Osteocyte (in vitro differentiated cells): ENCODE measurements around the gene WDR73. TPM values are rescaled to one million over a fixed set of nuclear protein-coding genes. Genes with fewer than 3 reads are reported as not detected.

Experiments
- DNase-seq: peaks from one replicate; pipeline ENCODE4 v3.0.0; 2021; ENCODE audit warnings: mixed read lengths; ENCODE audit not compliant: unreplicated experiment; ENCODE audit errors: extremely low spot score
- H3K27ac Mint-ChIP-seq: one replicate; pipeline ENCODE4 v1.8.0; 2021; ENCODE audit warnings: mild to moderate bottlenecking, mixed read lengths; ENCODE audit not compliant: unreplicated experiment
- H3K27me3 Mint-ChIP-seq: one replicate; pipeline ENCODE4 v1.8.0; 2021; ENCODE audit warnings: mixed read lengths; ENCODE audit not compliant: unreplicated experiment
- H3K36me3 Mint-ChIP-seq: one replicate; pipeline ENCODE4 v1.8.0; 2021; ENCODE audit warnings: mixed read lengths; ENCODE audit not compliant: unreplicated experiment
- H3K4me1 Mint-ChIP-seq: one replicate; pipeline ENCODE4 v1.8.0; 2021; ENCODE audit warnings: mixed read lengths; ENCODE audit not compliant: unreplicated experiment
- H3K4me3 Mint-ChIP-seq: one replicate; pipeline ENCODE4 v1.8.0; 2021; ENCODE audit warnings: mild to moderate bottlenecking, moderate library complexity, mixed read lengths; ENCODE audit not compliant: unreplicated experiment
- H3K9me3 Mint-ChIP-seq: one replicate; pipeline ENCODE4 v1.8.0; 2021; ENCODE audit warnings: mixed read lengths; ENCODE audit not compliant: unreplicated experiment
- total RNA-seq: library from RNA; stranded (reverse); gene quantifications from 2 replicates; pipeline ENCODE4 v1.2.1, GENCODE V29; 2021
- TF ChIP-seq, protein P1 (sequence below): fragments of 200-600 bp; sonication (generic); IDR thresholded peaks from 2 replicates; pipeline ENCODE4 v1.5.0; 2021; ENCODE audit warnings: antibody characterized with exemption, mild to moderate bottlenecking, moderate library complexity

WDR73 gene
- total RNA-seq, 1 donor from 2014 or later = 22.2 TPM

DNA sequence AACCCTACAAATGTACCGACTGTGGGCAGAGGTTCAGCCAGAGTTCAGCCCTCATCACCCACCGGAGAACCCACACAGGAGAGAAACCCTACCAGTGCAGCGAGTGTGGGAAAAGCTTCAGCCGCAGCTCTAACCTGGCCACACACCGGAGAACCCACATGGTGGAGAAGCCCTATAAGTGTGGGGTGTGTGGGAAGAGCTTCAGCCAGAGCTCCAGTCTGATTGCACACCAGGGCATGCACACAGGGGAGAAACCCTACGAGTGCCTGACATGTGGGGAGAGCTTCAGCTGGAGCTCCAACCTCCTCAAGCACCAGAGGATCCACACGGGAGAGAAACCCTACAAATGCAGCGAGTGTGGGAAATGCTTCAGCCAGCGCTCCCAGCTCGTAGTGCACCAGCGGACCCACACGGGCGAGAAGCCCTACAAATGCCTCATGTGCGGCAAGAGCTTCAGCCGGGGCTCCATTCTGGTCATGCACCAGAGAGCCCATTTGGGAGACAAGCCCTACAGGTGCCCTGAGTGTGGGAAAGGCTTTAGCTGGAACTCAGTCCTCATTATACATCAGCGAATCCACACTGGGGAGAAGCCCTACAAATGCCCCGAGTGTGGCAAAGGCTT is 32.6 kb downstream of the WDR73 start:
- Mint-ChIP-seq H3K4me1 (no peaks in the 10 kb centered on the region), H3K27ac (no peak overlapping the region), H3K9me3 (peaks cover 14% of the 10 kb centered on the region), H3K36me3 (peaks cover 53% of the 10 kb centered on the region), H3K27me3 (no peaks in the 10 kb centered on the region), H3K4me3 (no peak overlapping the region)
- TF ChIP-seq, protein P1, sequence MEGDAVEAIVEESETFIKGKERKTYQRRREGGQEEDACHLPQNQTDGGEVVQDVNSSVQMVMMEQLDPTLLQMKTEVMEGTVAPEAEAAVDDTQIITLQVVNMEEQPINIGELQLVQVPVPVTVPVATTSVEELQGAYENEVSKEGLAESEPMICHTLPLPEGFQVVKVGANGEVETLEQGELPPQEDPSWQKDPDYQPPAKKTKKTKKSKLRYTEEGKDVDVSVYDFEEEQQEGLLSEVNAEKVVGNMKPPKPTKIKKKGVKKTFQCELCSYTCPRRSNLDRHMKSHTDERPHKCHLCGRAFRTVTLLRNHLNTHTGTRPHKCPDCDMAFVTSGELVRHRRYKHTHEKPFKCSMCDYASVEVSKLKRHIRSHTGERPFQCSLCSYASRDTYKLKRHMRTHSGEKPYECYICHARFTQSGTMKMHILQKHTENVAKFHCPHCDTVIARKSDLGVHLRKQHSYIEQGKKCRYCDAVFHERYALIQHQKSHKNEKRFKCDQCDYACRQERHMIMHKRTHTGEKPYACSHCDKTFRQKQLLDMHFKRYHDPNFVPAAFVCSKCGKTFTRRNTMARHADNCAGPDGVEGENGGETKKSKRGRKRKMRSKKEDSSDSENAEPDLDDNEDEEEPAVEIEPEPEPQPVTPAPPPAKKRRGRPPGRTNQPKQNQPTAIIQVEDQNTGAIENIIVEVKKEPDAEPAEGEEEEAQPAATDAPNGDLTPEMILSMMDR = no peak
- DNase-seq = no peak

DNA sequence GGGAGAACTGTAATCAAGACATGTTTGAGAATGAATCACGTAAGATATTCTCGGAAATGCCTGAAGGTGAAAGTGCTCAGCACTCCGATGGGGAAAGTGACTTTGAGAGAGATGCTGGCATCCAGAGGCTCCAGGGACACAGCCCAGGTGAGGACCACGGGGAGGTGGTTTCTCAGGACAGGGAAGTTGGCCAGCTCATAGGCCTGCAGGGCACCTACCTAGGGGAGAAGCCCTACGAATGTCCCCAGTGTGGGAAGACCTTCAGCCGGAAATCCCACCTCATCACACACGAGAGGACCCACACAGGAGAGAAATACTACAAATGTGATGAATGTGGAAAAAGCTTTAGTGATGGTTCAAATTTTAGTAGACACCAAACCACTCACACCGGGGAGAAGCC is 33.5 kb downstream of the WDR73 start:
- no peak overlapping the region for H3K4me3 Mint-ChIP-seq
- no peak for DNase-seq
- H3K27ac Mint-ChIP-seq = no peak overlapping the region

DNA sequence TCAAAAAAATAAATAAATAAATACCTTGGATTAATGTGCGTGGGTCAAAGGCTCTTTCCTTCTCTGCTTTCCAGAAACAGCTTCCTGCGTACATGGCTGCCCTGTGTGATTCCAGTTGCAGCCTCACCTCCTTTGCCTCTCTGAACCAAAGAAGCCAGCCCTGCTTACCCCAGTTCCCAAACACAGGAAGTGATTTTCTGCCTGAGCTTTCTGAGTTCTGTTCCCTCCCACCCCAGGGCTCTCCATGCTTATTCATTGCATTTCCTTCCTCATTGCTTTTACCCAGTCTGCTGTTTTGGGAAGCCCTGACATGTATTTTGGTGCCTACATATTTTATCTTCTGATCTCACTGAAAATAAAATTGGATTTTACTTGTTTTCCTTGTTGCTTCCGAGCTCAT is 37.8 kb downstream of the WDR73 start:
- H3K27ac Mint-ChIP-seq = no peak overlapping the region
- no peaks in the 10 kb centered on the region for H3K4me1 Mint-ChIP-seq

More for the DNA sequence above, 33.5 kb downstream of the WDR73 start:
- H3K36me3 Mint-ChIP-seq = peaks cover 54% of the 10 kb centered on the region
- H3K9me3 Mint-ChIP-seq = peaks cover 14% of the 10 kb centered on the region
- no peaks in the 10 kb centered on the region for H3K27me3 Mint-ChIP-seq
- TF ChIP-seq, protein P1 = no peak
- no peaks in the 10 kb centered on the region for H3K4me1 Mint-ChIP-seq

DNA sequence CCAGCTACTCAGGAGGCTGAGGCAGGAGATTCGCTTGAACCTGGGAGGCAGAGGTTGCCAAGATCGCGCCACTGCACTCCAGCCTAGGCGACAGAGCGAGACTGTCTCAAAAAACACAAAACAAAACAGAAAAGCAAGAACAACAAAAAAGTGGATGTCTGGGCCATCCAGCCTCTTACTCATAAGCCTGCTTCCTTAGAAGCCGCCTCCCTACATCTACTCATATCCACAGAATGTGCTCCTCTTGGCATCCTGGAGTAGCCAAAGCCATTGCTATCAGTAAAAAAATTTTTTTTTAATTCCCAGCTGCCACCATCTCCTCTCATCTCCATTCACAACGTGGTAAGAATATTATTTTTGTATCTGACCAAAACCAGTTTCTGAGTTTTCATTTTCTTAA is 42.5 kb downstream of the WDR73 start:
- Mint-ChIP-seq H3K27ac (no peak overlapping the region), H3K4me3 (no peak overlapping the region), H3K27me3 (no peaks in the 10 kb centered on the region)

More for the DNA sequence above, 37.8 kb downstream of the WDR73 start:
- TF ChIP-seq, protein P1 = no peak
- H3K27me3 Mint-ChIP-seq = no peaks in the 10 kb centered on the region
- peaks cover 36% of the 10 kb centered on the region for H3K36me3 Mint-ChIP-seq
- no peak for DNase-seq
- no peak overlapping the region for H3K4me3 Mint-ChIP-seq
- peaks cover 9% of the 10 kb centered on the region for H3K9me3 Mint-ChIP-seq

GRCh38 chr15:84609818-84610525 is 44.1 kb downstream of the WDR73 start:
- no peaks in the 10 kb centered on the region for H3K9me3 Mint-ChIP-seq
- H3K4me3 Mint-ChIP-seq = no peak overlapping the region
- H3K4me1 Mint-ChIP-seq = peaks cover 3% of the 10 kb centered on the region
- no peak for DNase-seq
- peaks cover 44% of the 10 kb centered on the region for H3K36me3 Mint-ChIP-seq
- H3K27ac Mint-ChIP-seq = no peak overlapping the region
- no peaks in the 10 kb centered on the region for H3K27me3 Mint-ChIP-seq
- TF ChIP-seq, protein P1 = no peak

More for the DNA sequence above, 42.5 kb downstream of the WDR73 start:
- TF ChIP-seq, protein P1 = no peak
- no peak for DNase-seq
- Mint-ChIP-seq H3K4me1 (no peaks in the 10 kb centered on the region), H3K36me3 (peaks cover 37% of the 10 kb centered on the region), H3K9me3 (no peaks in the 10 kb centered on the region)
